ENCODE results near the gene PHC2. TPM values are rescaled to one million over a fixed set of nuclear protein-coding genes. Genes with fewer than 3 reads are reported as not detected.

PHC2 gene
- total and polyA plus RNA-seq, 9 of the 15 experiments (the other 6 are each of a cell fraction or from before 2014, with no cell fraction given), result 3.1 to 67.6 (median 34.6) TPM

- TF ChIP-seq SMAD4 (CRISPR knock-in tag; conservative IDR thresholded peaks at IDR 0.05) (no peak; the same call in 1 of the 2 replicates), FOXO4 (CRISPR knock-in tag; IDR thresholded peaks at IDR 0.05) (no peak), EGR1 (conservative IDR thresholded peaks at IDR 0.05) (peak; percentile 42; the same call in 1 of the 2 replicates), LARP7 (IDR thresholded peaks at IDR 0.05) (no peak), MYBL2 (IDR thresholded peaks at IDR 0.05; ENCODE audit: low read depth) (no peak), MYBL2 (CRISPR knock-in tag; IDR thresholded peaks at IDR 0.05; ENCODE audit: borderline replicate concordance) (no peak), ZNF639 (CRISPR knock-in tag; conservative IDR thresholded peaks at IDR 0.05 in 1 of 2, IDR thresholded peaks at IDR 0.05 in 1 of 2) (peak in 1 of 2 experiments; percentile 47; a peak in 1 of 4 replicates), FOXJ2 (tag; IDR thresholded peaks at IDR 0.05) (no peak), ZHX1 (conservative IDR thresholded peaks at IDR 0.05; ENCODE audit: low read length) (no peak), HDAC6 (IDR thresholded peaks at IDR 0.05; ENCODE audit: low read depth, low read length) (no peak), SMAD2 (IDR thresholded peaks at IDR 0.05; ENCODE audit: low read depth, low read length) (no peak), ZNF232 (CRISPR knock-in tag; IDR thresholded peaks at IDR 0.05) (no peak), BHLHE40 (IDR thresholded peaks at IDR 0.05; ENCODE audit: low read length) (peak; percentile 58), ZEB2 (IDR thresholded peaks at IDR 0.05) (0 out of 2 replicates have a peak, but pooled peaks have one; percentile 26), RAD21 (CRISPR knock-in tag; conservative IDR thresholded peaks at IDR 0.05 in 1 of 2, IDR thresholded peaks at IDR 0.05 in 1 of 2) (0 out of 4 replicates have a peak, but pooled peaks of 1 of the 2 experiments have one; percentile 15), FOXJ3 (CRISPR knock-in tag; IDR thresholded peaks at IDR 0.05) (no peak), ARID4B (CRISPR knock-in tag; IDR thresholded peaks at IDR 0.05) (peak; percentile 70; the same call in 1 of the 2 replicates)
These were observed at the start of gene PHC2 (continued) for GRCh38 chr1:33430692-33431593.

All from K562 (cell line).